K562 (cell line): Measurements from ENCODE around the gene DDR1. TPM values are rescaled to one million over a fixed set of nuclear protein-coding genes. Genes with fewer than 3 reads are reported as not detected.
A peak's percentile ranks its signal among the peaks of the same experiment; 100 is the strongest.

ENCODE experiments used
- BMI1 ChIP-seq: fragments of 150-350 bp; IDR thresholded peaks from 2 replicates; pipeline ENCODE4 v1.6.1; 2014; ENCODE audit warnings: low read length
- CC2D1A ChIP-seq: fragments of 450-650 bp; IDR thresholded peaks from 2 replicates; pipeline ENCODE4 v1.6.1; 2017; ENCODE audit warnings: mild to moderate bottlenecking
- DACH1 ChIP-seq: fragments of 450-650 bp; IDR thresholded peaks from 2 replicates; pipeline ENCODE4 v1.6.1; 2018; ENCODE audit not compliant: partially characterized antibody
- E2F5 ChIP-seq: sonication (generic); formaldehyde crosslinking; IDR thresholded peaks from 2 replicates; pipeline ENCODE4 v1.8.0; 2022; ENCODE audit warnings: mild to moderate bottlenecking, missing genetic modification reagents
- EGR1 ChIP-seq: fragments of 450-650 bp; conservative IDR thresholded peaks from 2 replicates; pipeline ENCODE4 v1.6.1; 2017; ENCODE audit warnings: mild to moderate bottlenecking
- HMBOX1 ChIP-seq: sonication (generic); IDR thresholded peaks from 2 replicates; pipeline ENCODE4 v1.6.1; 2016
- KAT8 ChIP-seq: fragments of 450-650 bp; IDR thresholded peaks from 2 replicates; pipeline ENCODE4 v1.6.1; 2016; ENCODE audit warnings: low read depth, mild to moderate bottlenecking
- MEF2A ChIP-seq: IDR thresholded peaks from 2 replicates; pipeline ENCODE4 v1.6.1; 2011; ENCODE audit warnings: low read depth, mild to moderate bottlenecking, low read length, moderate library complexity; ENCODE audit not compliant: control insufficient read depth
- PURB ChIP-seq: sonication (generic); formaldehyde crosslinking; IDR thresholded peaks from 2 replicates; pipeline ENCODE4 v1.9.0; 2021; ENCODE audit warnings: low read depth, mild to moderate bottlenecking, missing genetic modification reagents
- SAFB ChIP-seq: fragments of 200-400 bp; formaldehyde crosslinking; IDR thresholded peaks from 2 replicates; pipeline ENCODE4 v1.6.1; 2017; ENCODE audit warnings: low read depth, low read length, borderline replicate concordance
- SMARCE1 ChIP-seq: fragments of 450-650 bp; IDR thresholded peaks from 2 replicates; pipeline ENCODE4 v1.7.1; 2016; ENCODE audit warnings: mild to moderate bottlenecking
- SREBF2 ChIP-seq: sonication (generic); formaldehyde crosslinking; IDR thresholded peaks from 2 replicates; pipeline ENCODE4 v1.4.0; 2020; ENCODE audit warnings: mild to moderate bottlenecking, missing genetic modification reagents
- TARDBP ChIP-seq: fragments of 450-650 bp; IDR thresholded peaks from 2 replicates; pipeline ENCODE4 v1.6.1; 2016
- TEAD2 ChIP-seq: fragments of 450-650 bp; IDR thresholded peaks from 2 replicates; pipeline ENCODE4 v1.6.1; 2016; ENCODE audit warnings: missing genetic modification characterization, control low read depth, missing compliant biosample characterization
- ZNF134 ChIP-seq: fragments of 250-450 bp; sonication (Bioruptor Pico); conservative IDR thresholded peaks from 2 replicates; pipeline ENCODE4 v1.4.0; 2020
- ZNF165 ChIP-seq: fragments of 250-450 bp; sonication (Bioruptor Pico); IDR thresholded peaks from 2 replicates; pipeline ENCODE4 v1.4.0; 2020; ENCODE audit warnings: borderline replicate concordance
- ZNF518B ChIP-seq: fragments of 250-450 bp; sonication (Bioruptor Pico); IDR thresholded peaks from 2 replicates; pipeline ENCODE4 v1.5.0; 2021; ENCODE audit warnings: mild to moderate bottlenecking, moderate library complexity
- polyA plus RNA-seq, 8 experiments: library from polyadenylated mRNA; depleted of rRNA in 4 of 8; stranded (reverse) in 5 of 8; unstranded in 3 of 8; fragments of >200 nt; fragmentation: Nextera tagmentation in 2 of 8; fragmentation: Illumina TruSeq in 1 of 8; extraction: Ambion mirVana in 2 of 8; extraction: Trizol in 1 of 8; gene quantifications; 2 replicates each; pipeline versions ENCODE4 v1.2.1 to v1.2.3, GENCODE V29; 2011 to 2014; ENCODE audit warnings: inconsistent platforms in 1 of 8, missing spikeins in 1 of 8
- total RNA-seq, 7 experiments: library from RNA; depleted of rRNA in 6 of 7; stranded (reverse); fragments of >200 nt in 6 of 7; fragmentation: Illumina TruSeq in 2 of 7; extraction: Trizol in 2 of 7; gene quantifications; 2 replicates each; pipeline versions ENCODE4 v1.2.1 to v1.2.3, GENCODE V29; 2011 to 2021; ENCODE audit warnings: low replicate concordance in 1 of 7
- TF ChIP-seq, protein P1 (sequence below): fragments of 250-450 bp; sonication (Bioruptor Pico); IDR thresholded peaks from 2 replicates; pipeline ENCODE4 v1.5.0; 2020; ENCODE audit warnings: mild to moderate bottlenecking, borderline replicate concordance
- TF ChIP-seq, protein P2 (sequence below): sonication (generic); formaldehyde crosslinking; IDR thresholded peaks from 2 replicates; pipeline ENCODE4 v1.8.0; 2022; ENCODE audit warnings: missing genetic modification reagents, mild to moderate bottlenecking, borderline replicate concordance

Gene DDR1
- total and polyA plus RNA-seq, 9 of the 15 experiments (the other 6 are each of a cell fraction or from before 2014, with no cell fraction given): 1.4 to 44.6 (median 12.2) TPM

DNA sequence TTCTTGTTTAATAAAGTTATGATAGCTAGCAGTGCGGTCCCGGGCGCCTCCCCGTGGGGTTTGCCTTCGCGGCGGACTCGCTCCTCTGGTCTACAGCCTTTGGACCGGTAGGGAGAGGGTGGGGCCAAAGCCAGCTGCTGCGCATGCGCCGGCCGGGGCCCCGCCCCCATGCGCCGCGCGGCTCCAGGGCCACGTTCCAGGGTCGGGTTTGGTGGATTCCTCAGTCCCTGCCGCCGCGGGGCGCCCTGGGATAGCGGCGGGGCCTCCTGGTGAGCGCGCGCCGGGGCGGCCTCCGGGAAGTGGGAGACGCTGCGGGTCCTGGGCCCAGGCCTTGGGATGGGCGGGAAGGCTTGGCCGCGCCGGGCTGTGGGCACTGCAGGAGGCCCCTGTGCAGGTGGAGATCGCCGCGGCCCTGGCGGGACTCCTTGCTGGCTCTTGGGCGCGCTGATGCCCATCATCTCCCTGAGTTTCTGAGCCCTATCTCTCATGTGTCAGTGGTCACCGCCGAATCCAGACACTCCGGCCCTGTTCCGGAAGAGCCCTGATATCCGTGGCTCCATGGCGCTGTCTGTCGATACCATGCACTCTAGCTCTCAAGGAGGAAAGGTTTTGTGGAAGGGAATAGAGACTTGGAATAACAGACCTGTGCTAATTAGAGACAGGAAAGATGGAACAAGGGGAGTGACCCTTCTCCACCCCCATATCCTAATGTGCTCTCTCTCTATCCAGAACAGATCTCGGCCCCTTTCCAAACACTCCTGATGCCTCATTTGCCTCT is 29.9 kb downstream of the DDR1 start, which contains the start of gene VARS2 (continued):
- TF ChIP-seq, protein P1, sequence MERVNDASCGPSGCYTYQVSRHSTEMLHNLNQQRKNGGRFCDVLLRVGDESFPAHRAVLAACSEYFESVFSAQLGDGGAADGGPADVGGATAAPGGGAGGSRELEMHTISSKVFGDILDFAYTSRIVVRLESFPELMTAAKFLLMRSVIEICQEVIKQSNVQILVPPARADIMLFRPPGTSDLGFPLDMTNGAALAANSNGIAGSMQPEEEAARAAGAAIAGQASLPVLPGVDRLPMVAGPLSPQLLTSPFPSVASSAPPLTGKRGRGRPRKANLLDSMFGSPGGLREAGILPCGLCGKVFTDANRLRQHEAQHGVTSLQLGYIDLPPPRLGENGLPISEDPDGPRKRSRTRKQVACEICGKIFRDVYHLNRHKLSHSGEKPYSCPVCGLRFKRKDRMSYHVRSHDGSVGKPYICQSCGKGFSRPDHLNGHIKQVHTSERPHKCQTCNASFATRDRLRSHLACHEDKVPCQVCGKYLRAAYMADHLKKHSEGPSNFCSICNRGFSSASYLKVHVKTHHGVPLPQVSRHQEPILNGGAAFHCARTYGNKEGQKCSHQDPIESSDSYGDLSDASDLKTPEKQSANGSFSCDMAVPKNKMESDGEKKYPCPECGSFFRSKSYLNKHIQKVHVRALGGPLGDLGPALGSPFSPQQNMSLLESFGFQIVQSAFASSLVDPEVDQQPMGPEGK: peak; percentile 44; the same call in 1 of the 2 replicates
- TF ChIP-seq EGR1: peak; percentile 53
- TF ChIP-seq SMARCE1: 0 out of 2 replicates have a peak, but pooled peaks have one; percentile 55
- no peak for TF ChIP-seq HMBOX1
- 0 out of 2 replicates have a peak, but pooled peaks have one; percentile 19 for TF ChIP-seq ZNF134 (CRISPR knock-in tag)
- no peak for TF ChIP-seq E2F5
- no peak for TF ChIP-seq KAT8
- no peak for TF ChIP-seq CC2D1A
- TF ChIP-seq, protein P2, sequence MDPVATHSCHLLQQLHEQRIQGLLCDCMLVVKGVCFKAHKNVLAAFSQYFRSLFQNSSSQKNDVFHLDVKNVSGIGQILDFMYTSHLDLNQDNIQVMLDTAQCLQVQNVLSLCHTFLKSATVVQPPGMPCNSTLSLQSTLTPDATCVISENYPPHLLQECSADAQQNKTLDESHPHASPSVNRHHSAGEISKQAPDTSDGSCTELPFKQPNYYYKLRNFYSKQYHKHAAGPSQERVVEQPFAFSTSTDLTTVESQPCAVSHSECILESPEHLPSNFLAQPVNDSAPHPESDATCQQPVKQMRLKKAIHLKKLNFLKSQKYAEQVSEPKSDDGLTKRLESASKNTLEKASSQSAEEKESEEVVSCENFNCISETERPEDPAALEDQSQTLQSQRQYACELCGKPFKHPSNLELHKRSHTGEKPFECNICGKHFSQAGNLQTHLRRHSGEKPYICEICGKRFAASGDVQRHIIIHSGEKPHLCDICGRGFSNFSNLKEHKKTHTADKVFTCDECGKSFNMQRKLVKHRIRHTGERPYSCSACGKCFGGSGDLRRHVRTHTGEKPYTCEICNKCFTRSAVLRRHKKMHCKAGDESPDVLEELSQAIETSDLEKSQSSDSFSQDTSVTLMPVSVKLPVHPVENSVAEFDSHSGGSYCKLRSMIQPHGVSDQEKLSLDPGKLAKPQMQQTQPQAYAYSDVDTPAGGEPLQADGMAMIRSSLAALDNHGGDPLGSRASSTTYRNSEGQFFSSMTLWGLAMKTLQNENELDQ (CRISPR knock-in tag): no peak
- TF ChIP-seq ZNF165: no peak
- no peak for TF ChIP-seq ZNF518B (CRISPR knock-in tag)
- no peak for TF ChIP-seq PURB
- no peak for TF ChIP-seq SREBF2
- peak; percentile 16 for TF ChIP-seq DACH1
- no peak for TF ChIP-seq MEF2A
- TF ChIP-seq SAFB: peak; percentile 58; the same call in 1 of the 2 replicates
- no peak for TF ChIP-seq TEAD2
- peak; percentile 61; the same call in 1 of the 2 replicates for TF ChIP-seq TARDBP
- no peak for TF ChIP-seq BMI1
